MM.1S (cell line): ENCODE results near the gene GBA2.

Experiments used
- EZH2phosphoT487 ChIP-seq: fragments of 300-600 bp; sonication (generic); IDR thresholded peaks from 2 replicates; pipeline ENCODE4 v1.6.1; 2018; ENCODE audit warnings: antibody characterized with exemption, low read length
- TF ChIP-seq, protein P1 (sequence below): fragments of 300-600 bp; sonication (generic); IDR thresholded peaks from 2 replicates; pipeline ENCODE4 v1.5.1; 2016; ENCODE audit warnings: antibody characterized with exemption, low read length, mixed read lengths

- TF ChIP-seq, protein P1, sequence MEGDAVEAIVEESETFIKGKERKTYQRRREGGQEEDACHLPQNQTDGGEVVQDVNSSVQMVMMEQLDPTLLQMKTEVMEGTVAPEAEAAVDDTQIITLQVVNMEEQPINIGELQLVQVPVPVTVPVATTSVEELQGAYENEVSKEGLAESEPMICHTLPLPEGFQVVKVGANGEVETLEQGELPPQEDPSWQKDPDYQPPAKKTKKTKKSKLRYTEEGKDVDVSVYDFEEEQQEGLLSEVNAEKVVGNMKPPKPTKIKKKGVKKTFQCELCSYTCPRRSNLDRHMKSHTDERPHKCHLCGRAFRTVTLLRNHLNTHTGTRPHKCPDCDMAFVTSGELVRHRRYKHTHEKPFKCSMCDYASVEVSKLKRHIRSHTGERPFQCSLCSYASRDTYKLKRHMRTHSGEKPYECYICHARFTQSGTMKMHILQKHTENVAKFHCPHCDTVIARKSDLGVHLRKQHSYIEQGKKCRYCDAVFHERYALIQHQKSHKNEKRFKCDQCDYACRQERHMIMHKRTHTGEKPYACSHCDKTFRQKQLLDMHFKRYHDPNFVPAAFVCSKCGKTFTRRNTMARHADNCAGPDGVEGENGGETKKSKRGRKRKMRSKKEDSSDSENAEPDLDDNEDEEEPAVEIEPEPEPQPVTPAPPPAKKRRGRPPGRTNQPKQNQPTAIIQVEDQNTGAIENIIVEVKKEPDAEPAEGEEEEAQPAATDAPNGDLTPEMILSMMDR, result no peak
- no peak for TF ChIP-seq EZH2phosphoT487
These were observed 22.9 kb upstream of the GBA2 start for GRCh38 chr9:35771943-35772342.
